ENCODE data around the gene ABTB2. TPM values are rescaled to one million over a fixed set of nuclear protein-coding genes. Genes with fewer than 3 reads are reported as not detected.

ABTB2 gene
- total RNA-seq, 1 experiment from 2014 or later: 3.6 TPM

- no peak for DNase-seq
- POLR2A ChIA-PET: no interaction called here
- BruUV-seq (replicated peaks): no TSS peak
- Mint-ChIP-seq H3K36me3 (ENCODE audit: insufficient read depth, unreplicated experiment) (no peaks in the 10 kb centered on the region), H3K27ac (ENCODE audit: unreplicated experiment) (no peak overlapping the region), H3K27me3 (ENCODE audit: insufficient read depth, unreplicated experiment) (no peaks in the 10 kb centered on the region), H3K4me1 (ENCODE audit: low read depth, unreplicated experiment) (peaks cover 7% of the 10 kb centered on the region), H3K4me3 (ENCODE audit: unreplicated experiment) (no peak overlapping the region), H3K9me3 (ENCODE audit: unreplicated experiment) (no peaks in the 10 kb centered on the region)
- TF ChIP-seq CTCF (IDR thresholded peaks at IDR 0.05; ENCODE audit: insufficient read depth in 1 of 2, low read depth in 1 of 2, low read length in 1 of 2, severe bottlenecking in 1 of 2, unreplicated experiment in 1 of 2): no peak
- Histone ChIP-seq H3K27me3 (replicated peaks; ENCODE audit: control insufficient read depth, insufficient read depth, low read length) (no peaks in the 10 kb centered on the region), H3K4me3 (ENCODE audit: low read depth, low read length) (no peak overlapping the region), H3K36me3 (ENCODE audit: control insufficient read depth, insufficient read depth, low read length) (no peaks in the 10 kb centered on the region), H3K4me1 (no peaks in the 10 kb centered on the region), H3K9me3 (no peaks in the 10 kb centered on the region)
- CTCF ChIA-PET: interaction anchor here (0.6 kb wide), 1 partner anchor 173 kb away, joined by 3 read pairs; no protein-coding TSS in a partner anchor
- intact Hi-C loops (cut with micrococcal nuclease; ENCODE audit: unreplicated experiment): no loop called here
Measured at GRCh38 chr11:34192481-34193401, 165.1 kb downstream of the ABTB2 start.

GRCh38 chr11:34191578-34191977 is 166.2 kb downstream of the ABTB2 start:
- POLR2A ChIA-PET: no interaction called here
- Histone ChIP-seq H3K9me3 (no peaks in the 10 kb centered on the region), H3K4me3 (ENCODE audit: low read depth, low read length) (no peak overlapping the region), H3K4me1 (no peaks in the 10 kb centered on the region), H3K27me3 (replicated peaks; ENCODE audit: control insufficient read depth, insufficient read depth, low read length) (no peaks in the 10 kb centered on the region), H3K36me3 (ENCODE audit: control insufficient read depth, insufficient read depth, low read length) (no peaks in the 10 kb centered on the region)
- H3K27me3 Mint-ChIP-seq (ENCODE audit: insufficient read depth, unreplicated experiment): no peaks in the 10 kb centered on the region
- no peak for TF ChIP-seq CTCF (IDR thresholded peaks at IDR 0.05; ENCODE audit: insufficient read depth in 1 of 2, low read depth in 1 of 2, low read length in 1 of 2, severe bottlenecking in 1 of 2, unreplicated experiment in 1 of 2)
- no peaks in the 10 kb centered on the region for H3K36me3 Mint-ChIP-seq (ENCODE audit: insufficient read depth, unreplicated experiment)
- no peak for DNase-seq
- intact Hi-C loops (cut with micrococcal nuclease; ENCODE audit: unreplicated experiment): no loop called here
- BruUV-seq (replicated peaks): no TSS peak
- H3K4me3 Mint-ChIP-seq (ENCODE audit: unreplicated experiment): no peak overlapping the region
- no peaks in the 10 kb centered on the region for H3K9me3 Mint-ChIP-seq (ENCODE audit: unreplicated experiment)
- H3K27ac Mint-ChIP-seq (ENCODE audit: unreplicated experiment): no peak overlapping the region
- peaks cover 7% of the 10 kb centered on the region for H3K4me1 Mint-ChIP-seq (ENCODE audit: low read depth, unreplicated experiment)
- CTCF ChIA-PET: interaction anchor here (0.5 kb wide), 1 partner anchor 204 kb away, joined by 4 read pairs; no protein-coding TSS in a partner anchor

DNA sequence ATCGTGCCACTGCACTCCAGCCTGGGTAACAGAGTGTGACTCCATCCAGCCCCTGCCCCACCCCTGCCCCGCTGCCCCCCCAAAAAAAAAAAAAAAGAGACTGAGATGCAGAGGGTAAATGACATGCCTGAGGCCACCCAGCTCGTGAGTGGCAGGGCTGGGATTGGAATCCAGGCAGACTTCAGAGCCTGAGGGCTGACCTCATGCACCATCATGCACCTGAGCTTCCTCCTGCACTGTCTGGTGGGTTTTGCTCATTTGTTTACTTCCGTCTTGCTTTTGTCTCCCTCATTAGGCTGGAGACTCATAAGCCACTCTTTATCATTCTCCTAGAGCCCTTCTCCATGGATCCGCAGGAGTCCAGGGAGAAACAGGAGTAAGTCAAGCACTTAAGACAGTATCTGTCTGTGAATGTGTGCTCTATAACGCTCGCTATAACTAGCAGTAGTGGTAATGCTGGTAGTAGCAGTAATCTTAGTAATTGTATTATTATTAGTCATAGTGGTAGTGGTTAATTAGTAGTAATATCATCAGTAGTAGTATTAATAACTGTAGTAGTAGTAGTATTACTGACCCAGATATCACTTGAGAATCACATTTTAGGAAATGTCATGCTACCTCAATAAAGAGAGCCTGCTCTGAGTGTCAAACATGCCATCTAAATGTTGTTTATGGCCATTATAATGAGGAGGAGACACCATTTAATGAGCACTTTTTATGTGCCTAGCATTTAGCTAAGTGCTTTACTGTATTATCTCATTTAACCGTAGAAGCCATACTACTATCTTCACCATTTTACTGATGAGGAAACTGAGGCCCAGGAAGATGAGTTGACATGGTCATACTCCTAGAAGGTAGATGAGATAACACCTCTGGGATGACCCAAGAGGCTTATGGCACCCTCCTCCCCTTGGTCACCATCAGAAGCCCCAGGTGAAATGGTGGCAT is 167.3 kb downstream of the ABTB2 start:
- no peaks in the 10 kb centered on the region for H3K9me3 Mint-ChIP-seq (ENCODE audit: unreplicated experiment)
- H3K36me3 Mint-ChIP-seq (ENCODE audit: insufficient read depth, unreplicated experiment): no peaks in the 10 kb centered on the region
- POLR2A ChIA-PET: no interaction called here
- H3K4me3 Mint-ChIP-seq (ENCODE audit: unreplicated experiment): no peak overlapping the region
- BruUV-seq (replicated peaks): no TSS peak
- H3K27me3 Mint-ChIP-seq (ENCODE audit: insufficient read depth, unreplicated experiment): no peaks in the 10 kb centered on the region
- peaks cover 7% of the 10 kb centered on the region for H3K4me1 Mint-ChIP-seq (ENCODE audit: low read depth, unreplicated experiment)
- DNase-seq: no peak
- TF ChIP-seq CTCF (IDR thresholded peaks at IDR 0.05; ENCODE audit: insufficient read depth in 1 of 2, low read depth in 1 of 2, low read length in 1 of 2, severe bottlenecking in 1 of 2, unreplicated experiment in 1 of 2): no peak
- H3K4me3 ChIP-seq (ENCODE audit: low read depth, low read length): no peak overlapping the region
- no peaks in the 10 kb centered on the region for H3K36me3 ChIP-seq (ENCODE audit: control insufficient read depth, insufficient read depth, low read length)
- CTCF ChIA-PET: interaction anchor here (0.7 kb wide), 1 partner anchor 24 kb away, joined by 3 read pairs; no protein-coding TSS in a partner anchor
- intact Hi-C loops (cut with micrococcal nuclease; ENCODE audit: unreplicated experiment): no loop called here
- no peak overlapping the region for H3K27ac Mint-ChIP-seq (ENCODE audit: unreplicated experiment)
- H3K27me3 ChIP-seq (replicated peaks; ENCODE audit: control insufficient read depth, insufficient read depth, low read length): no peaks in the 10 kb centered on the region
- no peaks in the 10 kb centered on the region for H3K4me1 ChIP-seq
- H3K9me3 ChIP-seq: no peaks in the 10 kb centered on the region

Measured in Caco-2 (cell line).